ENCODE data around the gene GSE1.

Gene GSE1

DNA sequence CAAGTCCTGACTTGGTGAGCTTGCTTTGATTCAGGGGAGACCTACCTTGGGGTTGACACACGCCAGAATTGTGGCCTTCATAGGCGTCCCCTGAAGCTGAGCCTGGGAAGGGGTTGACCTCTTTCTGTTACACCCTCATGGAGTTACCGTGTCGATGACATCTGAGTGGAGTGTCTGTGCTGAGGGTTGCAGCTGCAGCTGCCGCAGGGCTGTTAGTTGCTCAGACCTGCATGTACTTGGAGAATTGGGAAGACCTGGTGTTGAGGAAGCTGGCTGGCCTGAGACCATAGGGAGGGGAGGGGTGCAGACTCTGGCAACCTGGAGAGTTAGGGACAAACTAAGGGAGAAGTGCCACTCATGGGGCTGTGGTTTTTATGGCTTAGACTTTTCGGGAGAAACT, 9.6 kb downstream of the GSE1 start:
- TF ChIP-seq, protein P1, sequence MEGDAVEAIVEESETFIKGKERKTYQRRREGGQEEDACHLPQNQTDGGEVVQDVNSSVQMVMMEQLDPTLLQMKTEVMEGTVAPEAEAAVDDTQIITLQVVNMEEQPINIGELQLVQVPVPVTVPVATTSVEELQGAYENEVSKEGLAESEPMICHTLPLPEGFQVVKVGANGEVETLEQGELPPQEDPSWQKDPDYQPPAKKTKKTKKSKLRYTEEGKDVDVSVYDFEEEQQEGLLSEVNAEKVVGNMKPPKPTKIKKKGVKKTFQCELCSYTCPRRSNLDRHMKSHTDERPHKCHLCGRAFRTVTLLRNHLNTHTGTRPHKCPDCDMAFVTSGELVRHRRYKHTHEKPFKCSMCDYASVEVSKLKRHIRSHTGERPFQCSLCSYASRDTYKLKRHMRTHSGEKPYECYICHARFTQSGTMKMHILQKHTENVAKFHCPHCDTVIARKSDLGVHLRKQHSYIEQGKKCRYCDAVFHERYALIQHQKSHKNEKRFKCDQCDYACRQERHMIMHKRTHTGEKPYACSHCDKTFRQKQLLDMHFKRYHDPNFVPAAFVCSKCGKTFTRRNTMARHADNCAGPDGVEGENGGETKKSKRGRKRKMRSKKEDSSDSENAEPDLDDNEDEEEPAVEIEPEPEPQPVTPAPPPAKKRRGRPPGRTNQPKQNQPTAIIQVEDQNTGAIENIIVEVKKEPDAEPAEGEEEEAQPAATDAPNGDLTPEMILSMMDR (conservative IDR thresholded peaks at IDR 0.05; ENCODE audit: low read depth, low read length): no peak
- no peak for DNase-seq (ENCODE audit: low read depth)
- H3K4me3 ChIP-seq (ENCODE audit: low read depth, low read length): no peak overlapping the region

DNA sequence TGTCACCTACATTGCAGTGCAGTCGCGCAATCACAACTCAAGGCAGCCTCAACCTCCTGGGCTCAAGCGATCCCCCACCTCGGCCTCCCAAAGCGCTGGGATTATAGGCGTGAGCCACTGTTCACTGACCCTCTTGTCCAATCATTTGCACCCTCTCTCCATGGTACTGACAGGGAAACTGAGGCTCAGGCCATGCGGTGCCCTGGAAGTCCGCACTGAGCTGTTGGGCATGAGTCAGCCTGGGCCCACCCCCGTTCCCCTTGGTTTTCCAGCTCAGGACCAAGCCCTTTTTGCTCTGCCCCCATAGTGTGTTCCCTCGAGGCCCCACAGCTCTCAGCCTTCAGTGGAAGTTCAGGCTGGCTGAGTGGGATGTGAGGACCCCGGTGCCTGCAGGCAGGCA, 10.1 kb downstream of the GSE1 start:
- TF ChIP-seq, protein P1 (conservative IDR thresholded peaks at IDR 0.05; ENCODE audit: low read depth, low read length): no peak
- H3K4me3 ChIP-seq (ENCODE audit: low read depth, low read length): no peak overlapping the region
- DNase-seq (ENCODE audit: low read depth): no peak

DNA sequence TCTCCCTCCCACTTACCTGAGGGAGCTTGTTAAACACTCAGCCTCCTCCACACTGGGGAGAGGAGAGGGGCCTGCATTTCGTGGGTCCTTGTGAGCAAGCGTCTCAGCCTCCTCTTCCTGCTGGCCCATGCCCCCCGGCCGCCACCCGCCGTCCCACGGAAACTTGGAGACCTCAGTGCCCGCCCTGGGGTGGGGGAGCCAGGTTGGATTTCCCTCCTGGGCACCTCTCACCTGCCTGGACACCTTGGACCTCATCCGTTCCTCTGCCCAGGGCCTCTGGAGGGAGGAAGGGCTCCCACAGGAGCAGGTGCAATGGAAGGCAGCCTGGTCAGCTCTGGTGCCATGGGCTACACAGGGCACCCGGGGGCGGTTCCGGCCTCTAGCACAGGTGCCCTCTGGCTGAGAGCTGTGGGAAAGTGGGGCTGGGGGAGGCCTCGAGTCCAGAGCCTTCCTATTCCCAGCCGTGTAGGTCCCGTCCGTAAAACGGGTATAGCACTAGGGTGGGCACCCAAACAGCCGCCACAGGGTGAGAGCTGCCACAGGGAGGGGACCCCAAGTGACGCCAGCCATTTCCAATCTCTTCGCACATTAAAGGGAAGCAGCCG, 11.0 kb downstream of the GSE1 start:
- TF ChIP-seq, protein P1 (conservative IDR thresholded peaks at IDR 0.05; ENCODE audit: low read depth, low read length): no peak
- no peak overlapping the region for H3K4me3 ChIP-seq (ENCODE audit: low read depth, low read length)
- no peak for DNase-seq (ENCODE audit: low read depth)

DNA sequence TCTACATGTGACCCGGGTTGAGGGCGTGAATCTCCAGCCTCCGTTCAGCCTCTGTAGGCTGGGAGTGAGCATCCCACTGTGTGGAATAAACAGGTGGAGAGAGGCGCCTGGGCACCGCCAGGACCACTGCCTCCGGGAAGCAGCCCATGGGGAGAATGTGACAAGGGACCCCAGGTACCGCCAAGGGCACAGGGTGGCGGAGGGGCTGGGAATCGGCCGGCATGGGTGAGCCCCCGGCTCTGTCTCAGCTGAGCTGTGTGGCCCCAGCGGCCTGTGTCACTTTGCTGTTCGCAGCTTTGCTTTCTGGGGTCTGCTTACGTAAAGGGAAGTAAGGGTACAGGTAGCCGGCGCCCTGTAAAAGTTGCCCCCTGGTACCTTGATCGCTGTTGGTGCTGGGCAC, 11.5 kb downstream of the GSE1 start:
- no peak overlapping the region for H3K4me3 ChIP-seq (ENCODE audit: low read depth, low read length)
- DNase-seq (ENCODE audit: low read depth): no peak
- TF ChIP-seq, protein P1 (conservative IDR thresholded peaks at IDR 0.05; ENCODE audit: low read depth, low read length): no peak

DNA sequence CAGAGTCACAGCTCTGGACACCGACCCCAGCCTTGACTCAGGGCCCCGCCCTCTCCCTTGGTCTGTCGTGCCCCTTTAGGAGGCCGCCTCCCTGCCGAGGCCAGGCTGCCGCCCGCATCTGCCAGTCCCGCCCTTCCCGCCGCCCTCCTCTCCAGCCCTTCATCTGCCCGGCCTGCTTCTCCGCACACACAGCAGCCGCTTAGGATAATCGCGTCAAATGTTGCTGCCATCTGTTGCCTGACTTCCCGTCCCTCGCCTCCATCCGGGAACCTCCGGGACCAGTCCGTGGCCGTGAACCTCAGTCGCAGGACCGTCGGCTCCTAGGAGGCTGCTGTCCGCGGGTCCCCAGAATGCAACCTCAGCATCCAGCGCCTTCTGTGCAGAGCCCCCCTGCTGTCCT, 11.9 kb downstream of the GSE1 start:
- TF ChIP-seq, protein P1 (conservative IDR thresholded peaks at IDR 0.05; ENCODE audit: low read depth, low read length): no peak
- no peak for DNase-seq (ENCODE audit: low read depth)
- no peak overlapping the region for H3K4me3 ChIP-seq (ENCODE audit: low read depth, low read length)

DNA sequence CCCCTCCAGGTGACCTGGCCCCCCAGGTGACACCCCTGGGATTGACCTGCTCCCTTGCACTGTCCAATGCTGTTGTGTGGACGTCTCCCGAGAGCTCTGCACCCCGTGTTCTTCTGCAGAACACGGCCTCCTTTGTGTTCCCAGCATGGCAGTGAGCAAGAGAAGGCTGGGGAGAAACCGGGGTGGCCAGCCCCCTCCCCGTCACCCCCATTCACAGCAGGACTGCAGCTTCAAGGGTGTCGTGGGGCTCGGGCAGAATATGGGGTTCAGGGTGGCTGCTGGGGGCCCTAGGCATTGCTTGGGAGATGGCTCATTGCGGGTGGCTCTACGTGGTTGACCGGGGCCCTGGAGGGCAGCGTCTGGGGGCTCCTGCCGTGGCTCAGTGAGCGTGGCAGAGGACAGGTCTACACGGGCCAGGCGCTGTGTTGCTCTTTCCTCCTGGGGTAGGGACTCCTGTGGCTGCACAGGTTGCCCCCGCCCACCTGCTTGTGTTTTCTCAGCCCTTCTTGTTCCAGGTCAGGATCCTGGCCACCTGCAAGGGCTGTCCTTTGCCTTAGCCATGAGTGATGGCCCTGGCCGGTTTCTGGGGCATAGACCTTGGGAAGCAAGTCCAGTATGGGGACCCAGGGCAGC, 12.5 kb downstream of the GSE1 start:
- TF ChIP-seq, protein P1 (conservative IDR thresholded peaks at IDR 0.05; ENCODE audit: low read depth, low read length): no peak
- H3K4me3 ChIP-seq (ENCODE audit: low read depth, low read length): no peak overlapping the region
- no peak for DNase-seq (ENCODE audit: low read depth)
